ENCODE data around the gene ZCCHC7.

Gene ZCCHC7

DNA sequence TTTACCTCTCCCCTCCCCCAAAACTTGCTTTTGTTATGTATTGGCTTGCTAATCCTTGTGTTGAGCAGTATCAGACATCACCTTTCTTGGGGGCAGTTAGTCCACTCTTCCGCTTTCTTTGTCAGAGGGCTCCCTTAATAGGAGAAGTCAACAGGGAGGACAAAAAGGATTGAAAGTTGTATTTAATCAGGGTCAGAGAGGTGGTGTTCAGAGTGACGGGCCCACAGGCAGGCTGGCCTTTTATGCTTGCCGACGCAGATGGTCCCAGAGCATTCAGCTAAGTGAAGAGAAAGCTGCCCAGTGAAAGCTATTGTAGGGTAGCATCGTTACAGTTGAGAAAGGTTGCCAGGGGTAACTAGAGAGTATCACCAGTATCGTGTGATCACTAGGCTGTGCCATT lies 131.1 kb downstream of the ZCCHC7 start:
- Mint-ChIP-seq H3K4me3 (no peak overlapping the region), H3K27ac (peak overlapping the region; percentile 32)
- DNase-seq = peak; percentile 26

DNA sequence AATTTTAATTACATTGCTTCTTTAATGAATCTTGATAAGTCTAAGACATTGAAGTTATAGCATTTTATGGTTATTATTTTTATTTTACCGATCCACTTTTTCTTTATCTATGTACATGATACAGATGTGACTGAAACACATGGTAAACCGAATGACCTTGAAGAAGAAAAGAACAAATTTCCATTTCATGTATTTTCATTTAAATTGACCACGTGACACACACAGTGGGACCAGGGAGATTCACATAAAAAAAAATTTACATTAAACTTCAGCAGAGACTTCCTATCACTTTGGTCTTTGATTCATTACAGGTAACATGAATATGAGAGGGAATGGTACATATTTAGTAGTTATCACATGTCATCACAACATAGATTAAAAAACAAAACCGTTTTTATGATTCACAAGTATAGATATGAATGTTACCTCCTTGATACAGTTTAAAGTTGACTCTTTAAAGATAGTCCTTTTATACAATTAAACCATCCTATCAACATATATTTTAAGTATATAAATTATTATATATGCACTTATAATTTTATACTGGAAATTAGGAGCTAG lies 133.1 kb downstream of the ZCCHC7 start:
- Mint-ChIP-seq H3K4me1 (peaks cover 8% of the 10 kb centered on the region), H3K27me3 (ENCODE audit: low read depth, poor library complexity) (no peaks in the 10 kb centered on the region), H3K4me3 (no peak overlapping the region), H3K9me3 (no peaks in the 10 kb centered on the region), H3K36me3 (ENCODE audit: low read depth) (peaks cover 22% of the 10 kb centered on the region), H3K27ac (no peak overlapping the region)
- no peak for DNase-seq
- TF ChIP-seq, protein P1, sequence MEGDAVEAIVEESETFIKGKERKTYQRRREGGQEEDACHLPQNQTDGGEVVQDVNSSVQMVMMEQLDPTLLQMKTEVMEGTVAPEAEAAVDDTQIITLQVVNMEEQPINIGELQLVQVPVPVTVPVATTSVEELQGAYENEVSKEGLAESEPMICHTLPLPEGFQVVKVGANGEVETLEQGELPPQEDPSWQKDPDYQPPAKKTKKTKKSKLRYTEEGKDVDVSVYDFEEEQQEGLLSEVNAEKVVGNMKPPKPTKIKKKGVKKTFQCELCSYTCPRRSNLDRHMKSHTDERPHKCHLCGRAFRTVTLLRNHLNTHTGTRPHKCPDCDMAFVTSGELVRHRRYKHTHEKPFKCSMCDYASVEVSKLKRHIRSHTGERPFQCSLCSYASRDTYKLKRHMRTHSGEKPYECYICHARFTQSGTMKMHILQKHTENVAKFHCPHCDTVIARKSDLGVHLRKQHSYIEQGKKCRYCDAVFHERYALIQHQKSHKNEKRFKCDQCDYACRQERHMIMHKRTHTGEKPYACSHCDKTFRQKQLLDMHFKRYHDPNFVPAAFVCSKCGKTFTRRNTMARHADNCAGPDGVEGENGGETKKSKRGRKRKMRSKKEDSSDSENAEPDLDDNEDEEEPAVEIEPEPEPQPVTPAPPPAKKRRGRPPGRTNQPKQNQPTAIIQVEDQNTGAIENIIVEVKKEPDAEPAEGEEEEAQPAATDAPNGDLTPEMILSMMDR (IDR thresholded peaks at IDR 0.05) = no peak

More for the DNA sequence above, 131.1 kb downstream of the ZCCHC7 start:
- TF ChIP-seq, protein P1 (IDR thresholded peaks at IDR 0.05) = no peak
- peaks cover 8% of the 10 kb centered on the region for H3K4me1 Mint-ChIP-seq
- peaks cover 22% of the 10 kb centered on the region for H3K36me3 Mint-ChIP-seq (ENCODE audit: low read depth)
- H3K27me3 Mint-ChIP-seq (ENCODE audit: low read depth, poor library complexity) = no peaks in the 10 kb centered on the region
- H3K9me3 Mint-ChIP-seq = no peaks in the 10 kb centered on the region

DNA sequence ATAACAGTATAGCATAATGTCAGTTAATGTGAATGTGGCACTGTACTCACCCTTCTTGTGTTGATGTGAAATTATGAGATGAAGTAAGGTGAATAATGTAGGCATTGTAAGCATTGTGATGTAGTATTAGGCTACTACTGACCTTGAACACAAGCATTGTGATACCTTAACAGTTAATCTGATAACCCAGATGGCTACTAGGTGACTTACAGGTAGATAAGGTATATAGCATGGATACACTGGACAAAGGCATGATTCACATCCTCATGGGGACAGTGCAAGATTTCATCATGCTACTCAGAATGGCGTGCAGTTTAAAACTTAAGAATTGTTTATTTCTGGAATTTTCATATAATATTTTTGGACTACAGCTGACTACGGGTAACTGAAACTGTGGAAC lies 134.8 kb downstream of the ZCCHC7 start:
- no peak overlapping the region for H3K27ac Mint-ChIP-seq
- H3K4me3 Mint-ChIP-seq = no peak overlapping the region
- DNase-seq = no peak
- no peaks in the 10 kb centered on the region for H3K9me3 Mint-ChIP-seq
- peaks cover 9% of the 10 kb centered on the region for H3K36me3 Mint-ChIP-seq (ENCODE audit: low read depth)
- H3K27me3 Mint-ChIP-seq (ENCODE audit: low read depth, poor library complexity) = peaks cover 1% of the 10 kb centered on the region
- peaks cover 8% of the 10 kb centered on the region for H3K4me1 Mint-ChIP-seq
- TF ChIP-seq, protein P1 (IDR thresholded peaks at IDR 0.05) = no peak

DNA sequence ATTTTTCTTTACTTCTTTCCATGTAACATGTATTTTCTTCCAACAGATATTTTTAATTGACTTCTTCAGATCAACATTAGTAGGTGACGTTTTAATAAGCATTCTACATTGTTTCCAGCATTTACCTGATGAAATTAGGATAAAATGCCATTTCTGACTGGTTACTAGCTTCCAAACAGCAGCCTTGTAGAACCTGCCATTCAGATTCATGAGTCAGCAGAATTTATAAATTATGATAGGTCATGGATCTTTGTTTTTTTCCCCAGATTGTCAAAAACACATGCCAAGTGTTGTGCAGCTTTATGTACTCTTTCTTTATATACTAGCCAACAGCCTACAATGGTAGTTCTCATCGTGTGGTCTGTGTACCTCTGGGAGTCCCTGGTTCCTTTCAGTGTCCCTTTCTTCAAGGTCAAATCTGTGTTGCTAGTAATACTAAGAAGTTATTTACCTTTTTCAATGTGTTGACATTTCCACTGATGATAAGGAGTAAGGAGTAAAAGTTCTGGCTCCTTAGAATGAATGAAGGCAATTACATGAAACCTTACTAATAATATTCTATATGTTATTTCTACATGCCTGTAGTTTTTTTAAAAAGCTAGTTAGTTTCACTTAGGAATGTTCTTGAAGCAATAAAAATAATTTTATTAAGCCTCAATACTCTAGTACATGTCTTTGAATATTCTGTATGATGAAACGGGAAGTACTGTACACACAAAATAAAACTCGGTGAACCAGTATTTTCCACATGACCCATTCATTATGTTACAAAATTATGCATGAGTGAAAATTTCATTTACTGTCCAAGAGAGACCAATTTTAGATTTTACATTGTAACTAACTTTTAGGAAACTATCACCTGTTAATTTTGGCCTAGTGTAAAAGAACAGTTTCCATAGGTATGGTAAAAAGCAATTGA lies 135.8 kb downstream of the ZCCHC7 start:
- TF ChIP-seq, protein P1 (IDR thresholded peaks at IDR 0.05) = no peak
- peaks cover 4% of the 10 kb centered on the region for H3K36me3 Mint-ChIP-seq (ENCODE audit: low read depth)
- peaks cover 6% of the 10 kb centered on the region for H3K4me1 Mint-ChIP-seq
- DNase-seq = no peak
- no peaks in the 10 kb centered on the region for H3K9me3 Mint-ChIP-seq
- no peak overlapping the region for H3K4me3 Mint-ChIP-seq
- peaks cover 9% of the 10 kb centered on the region for H3K27me3 Mint-ChIP-seq (ENCODE audit: low read depth, poor library complexity)
- no peak overlapping the region for H3K27ac Mint-ChIP-seq

DNA sequence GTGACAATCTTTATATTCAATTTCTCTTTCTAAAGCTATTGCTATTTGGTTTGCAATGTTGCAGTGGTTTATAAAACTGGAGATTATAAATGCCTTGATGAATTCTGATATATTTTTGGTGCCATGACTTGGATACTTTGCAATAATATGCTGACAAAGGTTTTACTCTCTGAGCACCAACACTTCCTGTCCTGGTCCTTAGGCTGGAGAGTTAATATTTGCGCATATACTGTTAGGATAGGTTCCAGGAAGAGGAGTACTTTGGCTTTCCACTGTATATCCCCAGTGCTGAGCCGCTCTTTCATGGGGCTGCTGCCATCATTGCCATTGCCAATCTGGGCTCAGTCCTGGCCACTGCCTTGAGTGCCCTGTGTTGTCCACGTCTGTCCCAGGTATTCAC lies 139.6 kb downstream of the ZCCHC7 start:
- TF ChIP-seq, protein P1 (IDR thresholded peaks at IDR 0.05) = no peak
- H3K9me3 Mint-ChIP-seq = no peaks in the 10 kb centered on the region
- H3K27me3 Mint-ChIP-seq (ENCODE audit: low read depth, poor library complexity) = peaks cover 9% of the 10 kb centered on the region
- no peak overlapping the region for H3K4me3 Mint-ChIP-seq
- no peak overlapping the region for H3K27ac Mint-ChIP-seq
- no peaks in the 10 kb centered on the region for H3K36me3 Mint-ChIP-seq (ENCODE audit: low read depth)
- peaks cover 5% of the 10 kb centered on the region for H3K4me1 Mint-ChIP-seq
- DNase-seq = no peak
